RPMI8226 (cell line): ENCODE data around the gene RALGPS1.

Experiments
- DNase-seq: peaks from one replicate; pipeline ENCODE4 v3.0.0-alpha.2; 2015

RALGPS1 gene

DNA sequence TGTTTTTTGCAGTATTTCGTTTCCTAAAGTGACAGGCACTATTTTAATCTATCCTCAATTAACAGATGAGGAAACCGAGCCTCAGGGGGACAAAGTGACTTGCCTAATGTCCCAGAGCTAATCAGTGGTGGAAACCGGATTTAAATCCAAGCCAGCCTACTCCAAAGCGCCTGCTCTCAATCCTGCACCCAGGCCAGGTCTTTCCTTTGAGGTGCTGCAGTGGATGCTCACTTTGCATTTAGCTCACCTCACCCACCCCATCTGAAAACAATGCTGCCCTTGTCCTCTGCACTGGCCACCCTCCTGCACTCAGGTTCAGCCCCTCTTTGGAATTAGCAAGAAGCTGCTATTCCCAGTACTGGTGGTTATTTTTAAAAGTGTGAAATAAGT lies 191.9 kb downstream of the RALGPS1 start:
- no peak for DNase-seq

DNA sequence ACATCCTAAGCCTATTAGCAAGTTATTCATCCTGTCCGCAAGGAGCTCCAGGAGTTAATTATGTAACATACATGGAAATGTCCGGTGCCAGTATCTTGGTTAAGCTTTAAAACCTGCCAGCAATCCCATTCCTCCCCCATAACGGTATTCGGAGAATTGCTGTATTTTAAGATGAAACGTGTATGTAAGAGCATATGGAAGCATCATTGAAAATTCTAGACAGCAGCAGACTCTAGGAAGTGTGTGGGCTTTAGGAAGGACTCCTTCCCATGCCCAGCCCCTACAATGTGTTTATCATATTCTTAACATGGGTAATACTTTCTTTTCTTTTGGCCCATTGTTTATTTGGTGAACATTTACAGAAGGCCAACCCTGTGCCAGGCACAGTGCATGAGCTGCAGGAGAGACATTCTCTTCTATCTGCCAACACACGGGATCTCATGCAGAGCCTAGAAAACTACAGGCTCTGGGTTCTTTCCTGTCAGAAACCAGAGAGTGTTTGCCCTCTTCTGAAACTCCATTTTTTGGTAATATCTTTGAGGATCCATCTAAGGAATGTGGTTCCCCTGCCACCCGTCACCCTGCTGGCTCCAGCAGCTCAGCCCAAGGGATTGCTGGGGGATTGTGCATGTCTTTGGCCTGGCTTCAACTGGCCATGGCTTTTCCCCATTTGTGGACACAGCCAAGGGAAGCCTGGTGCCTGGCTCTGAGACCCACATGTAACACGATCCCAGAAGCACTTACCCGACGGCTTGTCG lies 192.8 kb downstream of the RALGPS1 start:
- DNase-seq = no peak

DNA sequence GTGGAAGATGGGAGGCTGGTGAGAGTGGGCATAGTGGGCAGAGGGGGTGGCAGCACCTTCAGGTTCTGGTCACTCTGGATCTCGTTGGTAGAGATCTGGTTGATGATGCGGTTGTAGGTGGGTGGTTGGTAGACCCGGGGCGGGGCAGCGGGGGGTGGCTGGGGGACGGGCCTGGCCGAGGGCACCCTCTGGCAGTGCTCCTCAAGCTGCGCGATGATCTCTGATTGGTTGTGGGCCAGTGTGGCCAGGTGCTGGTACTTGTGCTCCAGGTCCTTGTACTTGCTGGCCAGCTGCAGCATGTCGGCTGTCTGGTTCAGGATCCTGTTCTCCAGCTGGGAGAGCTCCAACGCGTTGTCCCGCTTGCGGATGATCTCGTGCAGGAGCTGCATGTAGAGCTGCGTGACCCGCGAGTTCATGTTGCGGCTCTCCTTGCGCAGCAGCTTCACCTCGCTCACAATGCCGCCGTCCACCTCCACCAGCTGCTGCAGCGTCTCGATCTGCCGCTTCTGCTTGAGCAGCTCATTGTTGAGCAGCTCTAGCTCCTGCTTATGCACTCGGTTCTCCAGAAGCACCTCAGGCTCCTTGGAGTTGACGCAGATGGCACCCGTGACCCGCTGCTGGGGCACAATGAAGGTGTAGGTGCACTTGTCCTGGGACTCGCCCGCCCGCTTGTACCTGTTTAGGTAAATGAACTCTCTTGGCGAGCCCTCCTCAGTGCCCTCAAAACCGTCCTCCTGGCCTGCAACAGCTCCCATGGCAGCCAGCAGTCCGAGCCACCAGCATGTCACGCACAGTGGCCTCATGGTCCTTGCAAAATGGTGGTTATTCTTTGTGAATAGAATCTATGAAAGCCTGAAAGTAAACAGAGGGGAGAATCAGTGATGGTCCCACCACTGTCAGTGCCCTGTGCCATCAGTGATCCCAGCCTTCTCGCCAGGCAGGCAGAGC lies 193.6 kb downstream of the RALGPS1 start:
- DNase-seq = no peak

DNA sequence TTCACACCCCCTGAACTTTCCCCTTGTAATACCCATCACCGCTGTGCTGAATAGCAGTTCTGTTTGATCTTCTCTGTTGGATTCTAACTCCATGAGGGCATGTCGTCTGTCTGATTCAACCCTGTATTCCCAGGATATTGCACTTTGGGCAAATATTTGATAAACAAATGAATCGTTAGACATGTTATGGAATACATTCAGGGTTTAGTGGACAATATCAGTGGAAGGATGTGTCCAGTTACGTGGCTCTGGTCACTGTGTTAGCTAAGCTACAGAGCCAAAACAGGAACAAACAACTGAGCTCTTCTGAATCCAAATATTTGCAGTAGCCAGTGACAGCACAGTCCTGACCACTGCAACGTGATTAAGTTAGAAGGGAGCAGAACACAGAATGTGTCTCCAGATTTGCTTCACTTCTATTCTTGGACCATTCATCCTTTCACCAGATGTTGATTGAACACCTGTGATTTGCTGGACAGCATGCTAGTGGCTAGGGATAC lies 194.7 kb downstream of the RALGPS1 start:
- no peak for DNase-seq

DNA sequence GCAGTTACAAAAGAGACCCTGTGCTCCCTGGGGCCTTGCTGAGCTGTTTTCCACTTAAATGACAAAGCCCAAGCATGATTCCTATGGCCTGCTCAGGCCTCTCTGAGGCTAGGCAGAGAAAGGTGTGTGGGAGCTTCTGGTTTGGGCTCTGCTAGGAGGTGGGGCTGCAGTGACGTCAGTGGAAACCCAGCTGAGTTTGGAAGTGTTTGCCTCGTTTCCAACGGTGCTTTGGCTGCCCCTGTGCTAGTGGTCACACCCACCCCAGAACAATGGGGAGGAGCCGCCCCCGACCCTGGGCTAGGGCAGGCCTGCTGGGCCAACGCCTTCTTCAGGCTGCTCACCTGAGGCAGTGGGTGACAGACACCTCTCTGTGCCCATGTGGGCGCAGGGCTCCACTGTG lies 197.5 kb downstream of the RALGPS1 start:
- DNase-seq = no peak

DNA sequence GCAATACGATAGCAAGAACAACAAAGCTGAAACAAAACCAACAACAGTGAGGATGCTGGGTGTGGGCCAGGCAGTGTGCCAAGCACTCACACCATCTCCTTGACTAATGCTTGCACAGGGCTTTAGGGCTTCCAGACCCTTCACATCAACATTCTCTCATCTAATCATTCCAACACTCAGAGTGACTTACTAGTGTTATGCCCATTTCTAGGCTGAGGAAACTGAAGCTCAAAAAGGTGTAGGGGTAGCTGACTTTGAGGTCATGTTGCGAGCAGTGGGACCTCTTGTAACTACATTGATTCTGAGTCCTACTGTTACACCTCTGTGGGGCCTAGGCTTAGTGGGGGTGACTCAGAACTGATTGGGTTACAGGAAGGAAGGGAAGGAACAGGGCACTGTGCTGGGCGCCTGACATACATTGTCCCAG lies 198.2 kb downstream of the RALGPS1 start:
- no peak for DNase-seq

DNA sequence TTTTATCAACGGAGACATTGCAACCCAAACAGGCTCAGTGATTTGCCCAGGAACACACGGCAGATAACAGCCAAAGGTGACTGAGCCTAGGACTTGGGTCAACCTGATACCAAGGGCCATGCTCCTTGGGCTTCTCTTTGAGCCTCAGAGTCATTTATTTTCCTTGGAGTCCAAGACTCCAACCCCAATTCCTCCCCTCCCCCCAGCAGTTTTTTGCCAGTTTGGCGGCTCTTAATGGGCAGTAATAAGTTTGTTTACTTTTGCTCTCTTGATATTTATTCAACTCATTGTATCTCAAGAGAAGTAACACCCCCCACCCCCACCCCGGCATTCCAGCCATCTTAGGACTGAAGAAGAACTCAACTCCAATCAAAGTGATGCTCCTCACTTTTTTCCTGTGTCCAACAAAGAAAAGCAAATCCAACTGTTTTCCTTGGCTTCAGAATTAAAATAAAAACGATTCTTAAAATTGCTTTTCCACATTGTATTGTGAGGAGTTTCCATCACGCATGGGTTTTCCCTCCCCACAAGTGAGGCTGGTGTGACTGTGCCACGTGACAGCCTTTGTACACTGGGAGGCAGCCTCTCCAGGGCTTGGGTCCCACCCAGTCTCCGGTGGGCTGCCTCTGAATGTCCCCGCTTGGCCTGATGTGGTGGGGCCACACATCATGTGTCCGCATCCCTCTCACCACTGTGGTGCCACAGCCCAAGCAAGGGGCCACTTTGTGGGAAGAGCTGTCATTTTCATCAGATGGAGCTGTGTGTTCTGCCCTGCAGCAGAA lies 198.8 kb downstream of the RALGPS1 start:
- DNase-seq = no peak

DNA sequence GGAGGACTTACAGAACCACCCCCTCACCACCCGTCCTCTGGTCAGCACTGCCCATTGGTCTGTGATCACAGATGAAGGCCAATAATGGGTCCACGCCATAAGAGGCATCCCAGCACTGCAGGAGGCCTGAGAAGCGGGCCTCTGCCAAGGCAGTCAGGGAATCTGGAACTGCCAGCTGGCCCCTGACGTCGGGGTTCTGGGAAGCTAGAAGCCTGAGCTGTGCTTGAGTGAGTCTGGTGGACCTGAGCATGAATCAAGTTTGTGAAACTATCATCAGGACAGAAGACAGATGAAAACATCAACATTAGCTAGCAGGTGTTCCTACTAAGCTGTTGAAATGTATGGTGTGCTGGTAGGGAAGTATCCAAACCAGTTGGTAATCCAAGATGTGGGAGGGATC lies 200.0 kb downstream of the RALGPS1 start:
- no peak for DNase-seq

DNA sequence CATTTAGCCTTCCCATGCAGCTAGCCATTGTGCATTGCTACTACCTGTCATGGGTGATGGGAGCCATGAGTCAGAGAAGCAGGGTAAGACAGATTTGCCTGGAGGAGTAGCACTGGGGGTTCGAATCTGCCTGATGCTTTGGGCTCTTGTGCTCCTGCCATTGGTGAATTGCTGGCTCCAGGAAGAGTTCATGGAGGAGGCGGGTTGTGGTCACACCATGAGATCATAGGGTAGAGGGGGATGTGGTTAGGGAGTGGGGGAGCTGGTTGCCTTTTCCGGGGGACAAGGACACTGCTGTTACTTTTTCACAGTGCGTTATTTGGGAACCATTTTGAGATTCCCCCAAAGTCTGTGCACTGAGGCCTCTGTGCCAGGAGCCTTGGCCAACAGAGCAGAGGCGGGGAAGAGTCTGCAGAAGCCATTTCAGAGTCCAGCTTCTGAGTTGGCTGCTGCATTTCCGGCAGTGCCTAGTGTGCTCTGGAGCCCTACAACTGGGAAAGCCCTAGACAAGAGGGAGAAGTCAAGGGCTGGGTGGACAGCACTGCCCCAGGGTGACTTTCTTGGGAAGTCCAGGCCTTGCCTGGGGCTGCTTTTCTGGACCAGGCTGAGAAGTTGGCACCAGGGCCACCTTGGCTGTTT lies 201.6 kb downstream of the RALGPS1 start:
- no peak for DNase-seq

DNA sequence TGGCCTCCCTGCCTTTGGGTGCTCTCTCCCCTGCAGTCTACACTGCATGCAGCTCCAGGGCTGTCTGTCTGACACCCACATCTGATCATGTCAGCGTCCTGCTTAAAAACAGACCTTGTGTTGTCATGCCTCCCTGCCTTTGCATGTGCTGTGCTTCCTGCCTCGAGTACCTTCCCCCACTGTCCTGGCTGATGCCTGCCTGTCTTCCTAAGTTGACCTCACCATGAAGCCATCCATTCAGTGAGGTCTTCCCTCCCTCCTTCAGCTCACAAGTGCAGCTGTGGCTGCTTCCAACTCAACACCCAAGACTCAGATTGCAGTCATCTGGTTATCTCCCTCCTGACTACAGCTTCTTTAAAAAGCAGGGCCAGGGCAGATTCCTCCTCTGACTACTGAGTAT lies 202.4 kb downstream of the RALGPS1 start:
- no peak for DNase-seq

DNA sequence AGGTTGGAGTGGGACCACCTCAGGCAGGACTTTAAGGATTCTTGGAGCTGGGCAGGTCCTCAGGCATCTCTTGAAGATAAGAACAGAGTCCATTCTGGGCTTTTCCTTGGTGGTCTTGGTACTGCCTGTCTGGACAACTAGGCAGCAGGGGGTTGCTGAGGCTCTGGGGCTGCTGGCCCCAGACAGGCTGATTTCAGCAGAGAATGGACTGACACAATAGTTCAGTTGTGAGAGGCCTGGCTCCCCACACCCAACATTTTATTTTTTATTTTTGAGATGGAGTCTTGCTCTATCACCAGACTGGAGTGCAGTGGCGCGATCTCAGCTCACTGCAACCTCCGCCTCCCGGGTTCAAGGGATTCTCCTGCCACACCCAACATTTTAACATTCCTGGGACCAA lies 203.2 kb downstream of the RALGPS1 start:
- no peak for DNase-seq

DNA sequence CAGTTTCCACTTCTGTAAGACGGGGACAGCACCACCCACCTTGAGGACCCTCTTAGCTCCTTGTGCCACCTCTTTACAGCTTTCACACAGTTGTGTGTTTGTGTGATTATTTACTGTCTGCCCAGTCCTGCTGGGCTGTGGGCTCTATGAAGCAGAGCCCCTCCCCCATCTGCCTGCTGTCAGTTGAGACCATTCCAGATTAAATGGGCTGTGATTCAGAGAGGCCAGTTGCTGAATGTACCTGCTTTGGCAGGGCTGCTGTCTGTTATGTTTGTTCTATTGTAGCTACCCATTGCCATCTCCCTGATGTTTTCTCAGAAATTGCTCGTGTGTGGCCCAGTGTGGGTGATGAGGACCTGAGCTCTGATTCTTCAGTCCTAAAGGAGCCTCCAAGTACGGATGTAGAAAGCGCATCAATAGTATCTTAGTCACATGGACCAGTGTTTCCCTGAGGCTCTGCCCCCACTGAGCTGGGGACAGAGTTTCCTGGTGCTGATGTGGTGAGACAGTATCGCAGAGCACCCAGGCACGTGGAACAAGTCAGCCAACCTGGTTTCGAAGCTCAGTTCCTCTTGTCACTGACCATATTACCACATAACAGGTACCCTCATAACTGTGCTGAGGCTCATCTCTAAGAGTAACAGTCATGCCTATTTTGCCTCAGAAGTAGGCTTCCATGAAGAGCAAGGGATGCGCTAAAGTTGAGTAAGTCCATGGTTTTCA lies 204.2 kb downstream of the RALGPS1 start:
- DNase-seq = no peak

DNA sequence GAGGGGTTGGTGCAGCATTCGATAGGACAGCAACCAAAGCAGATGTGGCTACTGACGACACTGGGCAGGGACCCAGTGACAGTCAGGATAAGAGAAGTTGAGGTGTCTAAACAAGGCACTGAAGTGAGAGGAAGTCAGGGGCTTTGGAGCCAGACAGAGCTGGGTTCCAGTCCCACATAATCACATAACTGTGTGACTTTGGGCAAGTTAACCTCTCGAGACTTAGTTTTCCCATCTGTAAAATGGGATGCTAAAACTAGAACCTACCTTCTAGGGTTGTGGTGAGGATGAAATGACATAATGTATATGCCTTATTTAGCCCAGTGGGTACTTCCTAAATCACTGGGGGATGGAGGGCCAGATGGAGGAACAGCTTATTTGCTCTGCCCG lies 204.7 kb downstream of the RALGPS1 start:
- no peak for DNase-seq

DNA sequence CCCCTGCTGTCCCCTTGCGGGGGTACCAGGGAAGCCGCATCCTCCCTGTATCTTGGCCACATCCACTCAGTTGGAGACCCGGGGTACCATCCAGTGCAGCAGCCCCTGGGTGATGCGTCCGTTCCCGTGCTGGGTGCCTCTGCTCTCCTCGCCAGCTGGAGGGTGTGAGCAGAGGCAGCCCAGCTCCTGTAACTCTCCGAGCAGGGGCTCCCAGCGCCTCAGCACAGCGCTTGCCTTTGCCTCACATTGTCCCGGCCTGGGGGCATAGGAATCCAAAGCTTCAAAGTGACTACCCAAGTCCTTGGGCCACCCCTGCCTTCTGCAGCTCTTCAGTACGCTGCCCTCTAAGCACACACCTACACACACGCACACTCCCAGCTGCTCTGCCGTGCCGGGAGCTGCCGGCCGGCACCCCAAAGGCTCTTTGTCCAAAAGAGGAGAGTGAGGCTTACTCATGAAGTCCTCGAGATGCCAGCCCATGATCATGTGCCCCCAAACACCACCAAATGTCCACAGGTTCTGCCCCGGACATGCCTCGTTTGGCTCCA lies 207.1 kb downstream of the RALGPS1 start:
- DNase-seq = no peak

DNA sequence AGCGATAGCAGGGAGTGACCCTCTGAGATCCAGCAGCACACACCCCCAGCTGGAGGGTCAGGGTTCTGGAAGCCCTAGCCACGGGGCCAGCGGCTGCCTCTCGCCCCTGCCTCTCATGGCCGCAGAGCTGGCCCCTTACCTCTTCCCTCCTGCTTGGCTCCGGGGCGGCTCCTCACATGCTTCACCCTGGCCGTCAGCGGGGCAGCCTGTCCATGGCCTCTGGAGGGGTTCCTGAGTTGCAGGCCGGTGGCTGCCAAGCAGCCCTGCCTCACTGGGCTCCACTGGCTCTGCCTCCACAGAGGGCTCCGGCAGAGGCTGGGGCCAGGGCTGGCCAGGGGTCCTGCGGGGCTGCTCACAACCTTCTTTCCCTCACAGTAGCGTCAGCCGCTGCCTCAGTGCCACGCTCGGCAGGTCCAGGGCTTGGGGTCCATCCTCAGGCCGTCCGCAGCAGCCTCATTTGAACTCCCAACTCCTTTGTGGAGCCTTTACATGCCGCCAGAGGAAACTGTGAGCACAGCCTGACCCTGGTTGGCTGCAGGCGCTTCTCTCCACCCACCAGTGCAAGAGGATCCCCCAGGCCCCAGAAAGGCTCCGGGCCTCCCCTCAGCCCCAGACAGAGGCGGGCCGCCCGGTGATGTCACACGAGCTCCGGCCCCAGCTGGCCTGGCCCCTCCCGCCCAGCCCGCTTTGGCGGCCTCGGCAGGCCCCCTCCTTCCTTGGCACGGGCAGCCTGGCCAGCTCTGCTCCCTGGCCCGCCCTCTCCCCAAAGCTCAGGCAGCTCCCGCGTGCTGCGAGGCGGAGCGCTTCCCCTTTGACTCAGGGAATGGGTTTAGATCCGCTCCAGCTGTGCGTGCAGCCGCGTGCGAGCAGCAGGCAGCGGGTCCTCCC lies 207.8 kb downstream of the RALGPS1 start, which contains the start of gene ANGPTL2:
Gene ANGPTL2 (minus strand): TSS at position 460 of the 888 bp plus-strand sequence. CDS start 13,904 bp downstream, outside the sequence.
- peak; percentile 76 for DNase-seq

DNA sequence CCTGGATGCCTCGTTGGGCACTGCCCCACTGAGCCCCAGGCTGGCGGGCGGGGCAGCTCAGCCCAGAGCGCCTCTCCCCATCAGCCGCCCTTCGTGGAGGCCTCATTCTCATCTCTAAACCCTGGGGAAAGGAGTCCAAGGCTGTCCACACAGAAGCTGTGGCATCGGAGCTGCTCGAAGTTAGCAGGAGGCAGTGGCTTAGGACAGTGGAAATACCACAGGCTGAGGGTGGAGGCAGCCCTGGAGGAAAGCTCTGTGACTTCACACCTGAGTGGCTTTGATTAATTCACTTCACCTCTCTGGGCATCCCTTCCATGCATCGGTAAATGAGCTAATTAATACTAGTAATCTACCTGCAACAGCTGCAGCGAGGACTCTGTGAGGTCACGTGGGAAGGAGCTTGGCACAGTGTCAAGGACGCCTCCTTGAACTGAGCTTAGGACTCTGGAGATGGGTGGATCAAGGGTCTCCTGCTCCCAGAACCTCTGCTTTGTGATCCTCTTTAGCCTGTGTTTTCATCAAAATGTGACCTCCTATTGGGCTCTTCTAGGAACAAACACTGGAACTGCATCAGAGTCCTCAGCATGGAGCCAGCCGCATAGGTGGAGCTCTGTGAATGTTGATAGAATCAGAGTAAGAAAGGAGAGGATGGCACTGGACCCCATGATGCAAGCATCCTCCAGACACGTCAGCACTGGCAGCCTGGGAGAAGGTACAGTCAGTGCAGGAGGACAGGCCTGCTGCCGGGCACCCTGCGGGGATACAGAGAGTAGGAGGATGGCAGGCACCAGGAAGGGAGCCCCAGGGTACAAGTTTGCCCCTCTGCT lies 208.7 kb downstream of the RALGPS1 start:
- peak; percentile 34 for DNase-seq

DNA sequence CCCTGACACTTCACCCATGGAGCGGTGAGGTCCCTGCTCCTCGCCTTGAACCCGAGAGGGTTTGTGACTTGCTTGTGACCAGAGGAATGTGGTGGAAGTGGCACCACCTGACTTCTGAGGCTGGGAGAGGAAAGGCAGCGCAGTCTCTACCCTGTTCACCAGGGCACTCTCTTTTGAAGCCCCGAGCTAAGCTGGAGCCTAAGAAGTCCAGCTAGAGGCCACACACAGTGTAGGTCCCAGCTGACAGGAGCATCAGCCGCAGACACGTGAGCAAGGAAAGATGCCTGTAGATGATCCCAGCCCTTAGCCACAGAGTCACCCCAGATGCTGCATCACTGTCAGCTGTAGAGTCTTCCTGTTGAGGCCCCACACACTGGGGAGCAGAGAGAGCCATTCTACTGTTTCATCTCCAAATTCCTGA lies 209.5 kb downstream of the RALGPS1 start:
- DNase-seq = no peak

DNA sequence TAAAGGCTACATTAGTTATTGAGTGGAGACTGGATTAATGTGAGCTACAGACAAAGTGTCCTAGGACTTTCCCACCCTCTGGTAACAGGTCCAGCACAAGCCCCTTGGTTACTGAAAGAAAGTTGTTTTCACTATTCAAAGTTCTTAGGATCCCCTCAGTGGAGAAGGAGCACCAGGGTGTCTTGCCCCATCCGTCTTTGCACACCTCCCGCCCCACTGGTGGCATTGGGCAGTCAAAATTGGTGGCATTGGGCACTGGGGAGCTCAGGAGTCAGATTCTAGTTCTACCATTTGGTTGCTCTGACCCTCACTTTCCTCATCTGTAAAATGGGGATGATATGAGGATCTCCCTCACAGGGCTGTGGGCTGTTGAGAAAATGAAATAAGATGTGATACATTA lies 210.2 kb downstream of the RALGPS1 start:
- no peak for DNase-seq

DNA sequence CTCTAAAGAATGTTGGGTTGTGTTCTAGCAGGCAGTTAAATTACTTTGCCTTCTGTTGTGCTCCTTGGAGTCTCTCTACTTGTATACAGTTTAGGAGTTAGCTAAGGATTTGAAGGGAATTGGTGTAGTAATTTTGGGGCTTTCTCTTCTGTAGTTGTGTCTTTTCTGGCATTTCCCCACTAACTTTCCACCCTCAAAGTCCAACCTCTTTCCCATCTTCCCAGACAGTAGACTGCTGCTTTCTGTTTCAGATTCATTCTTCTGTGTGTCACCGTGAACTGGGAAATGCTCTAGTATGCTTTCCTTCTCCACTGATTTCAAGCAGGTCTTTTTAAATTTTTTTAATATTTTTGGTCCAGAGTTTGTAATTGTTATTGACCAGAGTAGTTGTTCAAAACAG lies 212.4 kb downstream of the RALGPS1 start:
- no peak for DNase-seq
